ENCODE measurements around the gene MED13.
"Not testable (repeated sequence)": the region's sequence is repeated elsewhere in the genome, so short reads cannot be mapped to it uniquely, and the experiment has no call there.

The MED13 gene

GRCh38 chr17:62057696-62058095 is 7.4 kb downstream of the MED13 start:
- no peak for DNase-seq

- no peak for DNase-seq
Measured at GRCh38 chr17:62052765-62053338, 12.2 kb downstream of the MED13 start.

GRCh38 chr17:62051053-62051452 is 14.0 kb downstream of the MED13 start:
- DNase-seq: no peak

- DNase-seq: no peak
Measured at GRCh38 chr17:62049299-62049698, 15.8 kb downstream of the MED13 start.

- DNase-seq: no peak
Measured at GRCh38 chr17:62048262-62048661, 16.8 kb downstream of the MED13 start.

GRCh38 chr17:62045517-62045916 is 19.6 kb downstream of the MED13 start:
- no peak for DNase-seq

- DNase-seq: no peak
Measured at GRCh38 chr17:62045109-62045508, 20.0 kb downstream of the MED13 start.

GRCh38 chr17:62043602-62044001 is 21.5 kb downstream of the MED13 start:
- no peak for DNase-seq

- DNase-seq: no peak
Measured at GRCh38 chr17:62043140-62043539, 21.9 kb downstream of the MED13 start.

GRCh38 chr17:62038248-62038647 is 26.8 kb downstream of the MED13 start:
- no peak for DNase-seq

- no peak for DNase-seq
Measured at GRCh38 chr17:62033317-62033716, 31.8 kb downstream of the MED13 start.

- DNase-seq: no peak
Measured at GRCh38 chr17:62032480-62032879, 32.6 kb downstream of the MED13 start.

GRCh38 chr17:62030264-62030663 is 34.8 kb downstream of the MED13 start:
- no peak for DNase-seq

- DNase-seq: no peak
Measured at GRCh38 chr17:62024866-62025265, 40.2 kb downstream of the MED13 start.

- DNase-seq: no peak
Measured at GRCh38 chr17:62017912-62018311, 47.2 kb downstream of the MED13 start.

- no peak for DNase-seq
Measured at GRCh38 chr17:62017496-62017895, 47.6 kb downstream of the MED13 start.

- no peak for DNase-seq
Measured at GRCh38 chr17:62014526-62014925, 50.6 kb downstream of the MED13 start.

GRCh38 chr17:62009220-62009619 is 55.9 kb downstream of the MED13 start:
- DNase-seq: no peak

GRCh38 chr17:62008294-62008693 is 56.8 kb downstream of the MED13 start:
- DNase-seq: no peak

- DNase-seq: no peak
Measured at GRCh38 chr17:62004388-62004787, 60.7 kb downstream of the MED13 start.

- DNase-seq: not testable (repeated sequence)
Measured at GRCh38 chr17:62003141-62003540, 61.9 kb downstream of the MED13 start.

- no peak for DNase-seq
Measured at GRCh38 chr17:62001105-62001504, 64.0 kb downstream of the MED13 start.

GRCh38 chr17:62000186-62000585 is 64.9 kb downstream of the MED13 start:
- no peak for DNase-seq

- not testable (repeated sequence) for DNase-seq
Measured at GRCh38 chr17:61998534-61998933, 66.5 kb downstream of the MED13 start.

- DNase-seq: no peak
Measured at GRCh38 chr17:61997664-61998063, 67.4 kb downstream of the MED13 start.

All from GDM1 (cell line).